ENCODE measurements around the gene HHAT.

DNA sequence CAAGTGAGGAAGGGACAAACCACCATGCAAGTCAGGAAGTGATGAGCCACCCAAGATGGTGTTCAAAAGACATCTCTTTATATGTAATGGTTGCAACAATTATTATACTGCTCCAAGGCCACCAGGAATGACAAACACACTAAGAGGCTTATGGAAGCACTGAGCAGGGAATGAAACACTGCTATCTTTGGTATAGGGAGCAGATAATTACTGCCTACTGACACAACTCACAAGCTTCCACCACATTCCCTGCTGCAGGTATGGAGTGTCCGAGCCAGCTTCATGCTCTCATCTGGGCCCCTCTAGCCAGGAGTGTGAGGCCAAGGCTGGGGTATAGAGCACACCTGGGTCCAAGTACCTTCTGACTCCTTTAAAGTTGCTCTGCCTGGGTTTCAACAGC, 371.4 kb downstream of the HHAT start:
- TF ChIP-seq CTCF (IDR thresholded peaks at IDR 0.05) (no peak), ZFX (IDR thresholded peaks at IDR 0.05; ENCODE audit: borderline replicate concordance) (no peak)

Data from 22Rv1 (cell line).